K562 (cell line): ENCODE measurements around the gene LMLN. TPM values are rescaled to one million over a fixed set of nuclear protein-coding genes. Genes with fewer than 3 reads are reported as not detected.

Source experiments
- ATAC-seq: fragments of 200-7000 bp; cut with Tn5 transposase; 3 replicates; pipeline ENCODE4 v1.9.1; 2020; ENCODE audit warnings: moderate library complexity
- BruUV-seq: library from RNA; stranded (reverse); fragments of 400-500 nt; replicated peaks from 2 replicates; lab custom pipeline; 2021; lab: Mats Ljungman, UMichigan
- CTCF ChIA-PET: fragments of 300-600 bp; formaldehyde crosslinking; extraction: SDS; loops from one replicate; lab custom pipeline; 2021; ENCODE audit warnings: low intra/inter-chr PET ratio; lab: Yijun Ruan, JAX
- POLR2A ChIA-PET: fragments of 300-600, 350-650 bp; sonication (Branson Sonifier 250); formaldehyde crosslinking; extraction: SDS; loops from one replicate; lab custom pipeline; 2021; ENCODE audit warnings: antibody characterized with exemption, inconsistent platforms; lab: Yijun Ruan, JAX
- DNase-seq, 4 experiments: peaks; one replicate each; pipeline versions ENCODE4 v3.0.0 to v3.0.0-alpha.2; 2011 to 2018; ENCODE audit warnings: low spot score in 3 of 4, mixed read lengths in 3 of 4; ENCODE audit errors: extremely low read depth in 1 of 4
- FAIRE-seq: peaks from 2 replicates; lab custom pipeline; 2011; peaks lifted over from hg19 to GRCh38; lab: Jason Lieb, UNC
- H2AFZ ChIP-seq: 2 replicates; pipeline ENCODE4 v1.6.0; 2011; ENCODE audit warnings: low read depth, low read length, control low read depth, inconsistent platforms
- H3K27ac ChIP-seq: fragments of 200-600 bp; 3 replicates; pipeline ENCODE4 v1.8.0; 2011; ENCODE audit warnings: low read depth, mild to moderate bottlenecking, control low read depth, inconsistent platforms, low read length, moderate library complexity, mixed read lengths; ENCODE audit errors: extremely low read depth
- H3K27me3 ChIP-seq, 2 experiments: fragments of 300-600 bp in 1 of 2; 2 replicates in 1 of 2; 3 replicates in 1 of 2; pipeline versions ENCODE4 v1.6.0 to v1.8.0; 2011; ENCODE audit warnings: inconsistent platforms in 2 of 2, low read length in 2 of 2, mild to moderate bottlenecking in 1 of 2, mixed read lengths in 1 of 2, moderate library complexity in 1 of 2; ENCODE audit not compliant: control insufficient read depth in 2 of 2, insufficient read depth in 2 of 2
- H3K36me3 ChIP-seq: fragments of 300-600 bp; 3 replicates; pipeline ENCODE4 v1.8.0; 2011; ENCODE audit warnings: mild to moderate bottlenecking, low read length, inconsistent platforms; ENCODE audit not compliant: control insufficient read depth, insufficient read depth
- H3K4me1 ChIP-seq, 2 experiments: fragments of 200-600 bp in 1 of 2; replicated peaks in 1 of 2; 2 replicates in 1 of 2; 3 replicates in 1 of 2; pipeline versions ENCODE4 v1.5.1 to v1.8.0; 2011; ENCODE audit warnings: inconsistent platforms in 2 of 2, low read length in 2 of 2, mild to moderate bottlenecking in 1 of 2, mixed read lengths in 1 of 2, moderate library complexity in 1 of 2; ENCODE audit not compliant: control insufficient read depth in 2 of 2, insufficient read depth in 2 of 2
- H3K4me2 ChIP-seq: 2 replicates; pipeline ENCODE4 v1.6.1; 2011; ENCODE audit warnings: low read length, control low read depth, inconsistent platforms, mixed read lengths; ENCODE audit not compliant: insufficient read depth
- H3K4me3 ChIP-seq: fragments of 200-600 bp; sonication (generic), shearing (Covaris generic); 2 replicates; pipeline ENCODE4 v1.5.1; 2016; ENCODE audit warnings: control low read depth, inconsistent platforms
- H3K79me2 ChIP-seq: fragments of 200-600 bp; 3 replicates; pipeline ENCODE4 v1.8.0; 2011; ENCODE audit warnings: low read length, inconsistent platforms; ENCODE audit not compliant: control insufficient read depth, insufficient read depth
- H3K9ac ChIP-seq, 2 experiments: 2 replicates each; pipeline versions ENCODE4 v1.6.0 to v1.6.1; 2011; ENCODE audit warnings: low read depth in 2 of 2, low read length in 2 of 2, control low read depth in 1 of 2, inconsistent platforms in 1 of 2, mild to moderate bottlenecking in 1 of 2, mixed read lengths in 1 of 2; ENCODE audit not compliant: insufficient read depth in 1 of 2
- H3K9me1 ChIP-seq: one replicate; pipeline ENCODE4 v1.6.0; 2011; ENCODE audit warnings: inconsistent platforms, mild to moderate bottlenecking, low read length, moderate library complexity; ENCODE audit not compliant: control insufficient read depth, insufficient read depth
- H3K9me3 ChIP-seq: replicated peaks from 2 replicates; pipeline ENCODE4 v1.5.1; 2011; ENCODE audit warnings: low read depth, low read length, inconsistent platforms; ENCODE audit not compliant: control insufficient read depth, insufficient read depth
- H4K20me1 ChIP-seq: replicated peaks from 2 replicates; pipeline ENCODE4 v1.6.1; 2011; ENCODE audit warnings: low read length, inconsistent platforms, mixed read lengths; ENCODE audit not compliant: control insufficient read depth, insufficient read depth
- FOS ChIP-seq: IDR thresholded peaks from 3 replicates; pipeline ENCODE4 v1.6.1; 2011; ENCODE audit not compliant: insufficient read length; ENCODE audit errors: extremely low read depth
- FOSL1 ChIP-seq: fragments of 200-800 bp; sonication (Bioruptor generic); conservative IDR thresholded peaks from 2 replicates; pipeline ENCODE4 v1.6.1; 2016; ENCODE audit warnings: missing genetic modification characterization, missing compliant biosample characterization
- FOXP1 ChIP-seq: sonication (generic); formaldehyde crosslinking; IDR thresholded peaks from 2 replicates; pipeline ENCODE4 v1.8.0; 2022; ENCODE audit warnings: mild to moderate bottlenecking, missing genetic modification reagents
- HDAC2 ChIP-seq: fragments of 450-650 bp; IDR thresholded peaks from 2 replicates; pipeline ENCODE4 v1.6.1; 2016; ENCODE audit warnings: mild to moderate bottlenecking
- HMGXB4 ChIP-seq: sonication (generic); formaldehyde crosslinking; IDR thresholded peaks from 2 replicates; pipeline ENCODE4 v1.8.1; 2023; ENCODE audit warnings: mild to moderate bottlenecking, missing genetic modification reagents
- SOX6 ChIP-seq: fragments of 450-650 bp; IDR thresholded peaks from 2 replicates; pipeline ENCODE4 v1.6.1; 2014; ENCODE audit warnings: mild to moderate bottlenecking
- ZNF174 ChIP-seq: fragments of 250-450 bp; sonication (Bioruptor Pico); IDR thresholded peaks from 2 replicates; pipeline ENCODE4 v1.4.0; 2020; ENCODE audit warnings: mild to moderate bottlenecking
- WGBS: fragments of 100-300 bp; shearing (Covaris generic); methylation state at CpG from one replicate; pipeline ENCODE4 v1.1.6; 2016; ENCODE audit warnings: low coverage, mixed read lengths; ENCODE audit not compliant: insufficient coverage; ENCODE audit errors: missing lambda C conversion rate; 5-methylcytosine and 5-hydroxymethylcytosine counted together
- in situ Hi-C: fragments of 300-500 bp; cut with MboI; formaldehyde crosslinking; loops from 4 replicates; pipeline ENCODE4 v1.15.0; 2018; ENCODE audit warnings: inconsistent platforms, mixed read lengths
- intact Hi-C: fragments of 100-400 bp; cut with micrococcal nuclease; formaldehyde crosslinking; loops from 2 replicates; pipeline ENCODE4 v1.14.2; 2022
- polyA plus RNA-seq, 8 experiments: library from polyadenylated mRNA; depleted of rRNA in 4 of 8; stranded (reverse) in 5 of 8; unstranded in 3 of 8; fragments of >200 nt; fragmentation: Nextera tagmentation in 2 of 8; fragmentation: Illumina TruSeq in 1 of 8; extraction: Ambion mirVana in 2 of 8; extraction: Trizol in 1 of 8; gene quantifications; 2 replicates each; pipeline versions ENCODE4 v1.2.1 to v1.2.3, GENCODE V29; 2011 to 2014; ENCODE audit warnings: inconsistent platforms in 1 of 8, missing spikeins in 1 of 8
- total RNA-seq, 7 experiments: library from RNA; depleted of rRNA in 6 of 7; stranded (reverse); fragments of >200 nt in 6 of 7; fragmentation: Illumina TruSeq in 2 of 7; extraction: Trizol in 2 of 7; gene quantifications; 2 replicates each; pipeline versions ENCODE4 v1.2.1 to v1.2.3, GENCODE V29; 2011 to 2021; ENCODE audit warnings: low replicate concordance in 1 of 7
- TF ChIP-seq, protein P1 (sequence below): fragments of 250-450 bp; sonication (Bioruptor Pico); IDR thresholded peaks from 2 replicates; pipeline ENCODE4 v1.5.1; 2021; ENCODE audit warnings: mild to moderate bottlenecking
- TF ChIP-seq, protein P2 (sequence below): fragments of 250-450 bp; sonication (Bioruptor Pico); IDR thresholded peaks from 2 replicates; pipeline ENCODE4 v1.8.0; 2021; ENCODE audit warnings: mild to moderate bottlenecking, moderate library complexity

Gene LMLN
- total and polyA plus RNA-seq, 9 of the 15 experiments (the other 6 are each of a cell fraction or from before 2014, with no cell fraction given) = 2.2 to 15.9 (median 6.9) TPM

GRCh38 chr3:198070871-198071270 lies 110.9 kb downstream of the LMLN start:
- BruUV-seq = no TSS peak
- ChIA-PET CTCF (no interaction called here), POLR2A (interaction anchor here (1.2 to 1.7 kb wide), 2 partner anchors 9 to 11 kb away, joined by 3 to 6 read pairs; no protein-coding TSS in a partner anchor)
- 95% methylated on average over 5 of the region's 5 CpGs for WGBS
- H3K9ac ChIP-seq = no peak overlapping the region
- TF ChIP-seq ZNF174 = no peak
- TF ChIP-seq, protein P1, sequence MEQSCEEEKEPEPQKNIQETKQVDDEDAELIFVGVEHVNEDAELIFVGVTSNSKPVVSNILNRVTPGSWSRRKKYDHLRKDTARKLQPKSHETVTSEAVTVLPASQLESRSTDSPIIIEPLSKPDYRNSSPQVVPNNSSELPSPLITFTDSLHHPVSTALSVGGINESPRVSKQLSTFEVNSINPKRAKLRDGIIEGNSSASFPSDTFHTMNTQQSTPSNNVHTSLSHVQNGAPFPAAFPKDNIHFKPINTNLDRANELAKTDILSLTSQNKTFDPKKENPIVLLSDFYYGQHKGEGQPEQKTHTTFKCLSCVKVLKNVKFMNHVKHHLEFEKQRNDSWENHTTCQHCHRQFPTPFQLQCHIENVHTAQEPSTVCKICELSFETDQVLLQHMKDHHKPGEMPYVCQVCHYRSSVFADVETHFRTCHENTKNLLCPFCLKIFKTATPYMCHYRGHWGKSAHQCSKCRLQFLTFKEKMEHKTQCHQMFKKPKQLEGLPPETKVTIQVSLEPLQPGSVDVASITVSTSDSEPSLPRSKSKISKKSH (CRISPR knock-in tag) = no peak
- H3K4me2 ChIP-seq = no peak overlapping the region
- no peaks in the 10 kb centered on the region for H3K9me1 ChIP-seq
- no peak for FAIRE-seq
- no peaks in the 10 kb centered on the region for H3K27me3 ChIP-seq
- H3K4me1 ChIP-seq = peaks cover 0 to 3% of the 10 kb centered on the region in 2 experiments; a peak in 1 of 5 replicates
- no peak overlapping the region for H2AFZ ChIP-seq
- no peak for ATAC-seq
- no peak overlapping the region for H3K27ac ChIP-seq
- intact Hi-C loops = no loop called here
- H3K4me3 ChIP-seq = no peak overlapping the region
- no peaks in the 10 kb centered on the region for H4K20me1 ChIP-seq
- no peaks in the 10 kb centered on the region for H3K9me3 ChIP-seq
- in situ Hi-C loops = no loop called here
- DNase-seq = no peak
- H3K36me3 ChIP-seq = peaks cover 24% of the 10 kb centered on the region
- H3K79me2 ChIP-seq = no peaks in the 10 kb centered on the region

DNA sequence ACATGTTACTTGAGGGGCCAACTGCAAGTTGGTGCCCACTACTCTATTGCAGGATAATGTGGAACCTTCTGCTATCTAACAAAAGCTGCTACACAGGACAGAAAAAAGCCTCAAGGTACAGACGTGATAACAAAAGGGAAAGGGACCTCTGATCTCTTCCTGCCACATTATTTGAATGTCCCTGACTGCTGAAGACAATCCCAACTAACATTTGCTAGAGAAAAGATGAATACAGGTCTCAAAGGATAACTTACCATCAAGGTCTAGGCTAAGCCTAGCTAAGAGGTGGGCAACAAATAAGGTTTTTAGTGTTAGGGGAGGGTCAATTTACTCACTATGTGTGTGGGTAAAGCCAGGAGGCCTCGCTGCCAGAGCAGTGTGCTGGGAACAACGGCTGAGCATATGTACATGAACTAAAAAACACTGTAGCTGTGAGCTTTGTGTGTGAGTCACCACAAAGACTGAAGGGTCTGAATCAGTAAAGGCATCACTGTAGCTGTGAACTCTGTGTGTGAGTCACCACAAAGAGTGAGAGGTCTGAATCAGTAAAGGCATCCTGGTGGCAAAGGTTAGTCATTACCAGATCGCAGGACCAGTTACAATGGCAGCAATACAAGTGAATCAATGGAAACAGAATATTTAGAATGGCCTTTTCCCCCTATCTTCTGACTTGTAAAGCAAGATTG lies 111.7 kb downstream of the LMLN start:
- peak; percentile 78 for FAIRE-seq
- in situ Hi-C loops (no loop called here), intact Hi-C loops (no loop called here)
- Histone ChIP-seq H3K36me3 (peaks cover 24% of the 10 kb centered on the region), H2AFZ (no peak overlapping the region), H3K4me3 (no peak overlapping the region), H3K9me1 (no peaks in the 10 kb centered on the region), H4K20me1 (no peaks in the 10 kb centered on the region), H3K79me2 (no peaks in the 10 kb centered on the region), H3K9ac (no peak overlapping the region), H3K27me3 (no peaks in the 10 kb centered on the region), H3K27ac (peak overlapping the region; percentile 59; the same call in 2 of the 3 replicates), H3K4me2 (peak overlapping the region; percentile 7; the same call in 1 of the 2 replicates), H3K4me1 (peaks cover 0 to 5% of the 10 kb centered on the region in 2 experiments; a peak in 2 of 5 replicates), H3K9me3 (no peaks in the 10 kb centered on the region)
- peak; percentile 24 to 68 (median 32) for DNase-seq
- ATAC-seq = peak; percentile 88
- 25% methylated on average over 4 of the region's 4 CpGs for WGBS
- POLR2A ChIA-PET = interaction anchor here (1.2 to 1.7 kb wide), 2 partner anchors 9 to 12 kb away, joined by 3 to 6 read pairs; no protein-coding TSS in a partner anchor
- no TSS peak for BruUV-seq
- CTCF ChIA-PET = no interaction called here
- peak; percentile 49 for TF ChIP-seq FOS
- no peak for TF ChIP-seq HMGXB4
- no peak for TF ChIP-seq FOXP1 (CRISPR knock-in tag)
- peak; percentile 96 for TF ChIP-seq FOSL1 (tag)
- no peak for TF ChIP-seq HDAC2
- peak; percentile 17; the same call in 1 of the 2 replicates for TF ChIP-seq SOX6
- TF ChIP-seq, protein P2, sequence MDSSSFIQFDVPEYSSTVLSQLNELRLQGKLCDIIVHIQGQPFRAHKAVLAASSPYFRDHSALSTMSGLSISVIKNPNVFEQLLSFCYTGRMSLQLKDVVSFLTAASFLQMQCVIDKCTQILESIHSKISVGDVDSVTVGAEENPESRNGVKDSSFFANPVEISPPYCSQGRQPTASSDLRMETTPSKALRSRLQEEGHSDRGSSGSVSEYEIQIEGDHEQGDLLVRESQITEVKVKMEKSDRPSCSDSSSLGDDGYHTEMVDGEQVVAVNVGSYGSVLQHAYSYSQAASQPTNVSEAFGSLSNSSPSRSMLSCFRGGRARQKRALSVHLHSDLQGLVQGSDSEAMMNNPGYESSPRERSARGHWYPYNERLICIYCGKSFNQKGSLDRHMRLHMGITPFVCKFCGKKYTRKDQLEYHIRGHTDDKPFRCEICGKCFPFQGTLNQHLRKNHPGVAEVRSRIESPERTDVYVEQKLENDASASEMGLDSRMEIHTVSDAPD (CRISPR knock-in tag) = no peak
